HT1080 (cell line): ENCODE data around the gene GRM1. TPM values are rescaled to one million over a fixed set of nuclear protein-coding genes. Genes with fewer than 3 reads are reported as not detected.

Source experiments
- DNase-seq: peaks from one replicate; pipeline ENCODE4 v3.0.0-alpha.2; 2015; ENCODE audit warnings: low read depth
- total RNA-seq: library from RNA; depleted of rRNA; stranded (reverse); fragments of >200 nt; shearing (Covaris generic); gene quantifications from 2 replicates; pipeline ENCODE4 v1.2.3, GENCODE V29; 2014

Gene GRM1
- total RNA-seq, 1 experiment from 2014 or later = not detected

DNA sequence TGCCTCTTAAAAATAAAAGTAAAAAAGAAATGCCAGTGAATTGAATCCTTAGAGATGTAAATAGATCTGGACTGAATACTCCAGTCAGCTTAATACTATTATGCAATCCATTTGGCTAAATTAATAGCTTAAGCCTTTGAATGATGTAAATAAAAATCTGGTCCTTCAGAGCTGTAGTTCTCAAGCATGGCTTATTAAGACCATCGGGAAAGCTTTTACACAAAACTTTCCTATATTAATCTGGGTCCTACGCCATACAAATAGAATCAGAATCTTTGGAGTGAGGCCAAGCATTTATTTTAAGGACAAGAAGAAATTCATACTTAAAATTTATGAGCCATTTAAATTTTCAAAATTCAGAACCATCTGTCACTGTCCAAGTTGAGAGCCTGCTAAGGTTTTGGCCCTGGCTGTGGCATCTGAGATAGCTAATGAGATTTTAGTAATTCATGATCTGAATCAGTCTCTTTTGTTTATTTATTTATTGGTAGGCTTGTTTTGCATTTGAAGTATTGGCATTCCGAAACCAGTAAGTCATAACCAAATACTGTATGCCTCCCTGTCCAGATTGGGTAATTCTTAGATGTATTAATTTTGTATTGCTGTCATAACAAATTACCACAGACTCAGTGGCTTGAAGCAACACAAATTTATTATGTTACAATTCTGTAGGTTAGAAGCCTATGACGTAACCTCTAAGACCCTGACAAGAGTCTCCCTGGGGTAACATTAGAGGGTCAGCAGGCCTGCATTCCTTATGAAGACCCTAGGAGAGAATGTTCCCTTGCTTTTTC, 286.7 kb downstream of the GRM1 start:
- no peak for DNase-seq

DNA sequence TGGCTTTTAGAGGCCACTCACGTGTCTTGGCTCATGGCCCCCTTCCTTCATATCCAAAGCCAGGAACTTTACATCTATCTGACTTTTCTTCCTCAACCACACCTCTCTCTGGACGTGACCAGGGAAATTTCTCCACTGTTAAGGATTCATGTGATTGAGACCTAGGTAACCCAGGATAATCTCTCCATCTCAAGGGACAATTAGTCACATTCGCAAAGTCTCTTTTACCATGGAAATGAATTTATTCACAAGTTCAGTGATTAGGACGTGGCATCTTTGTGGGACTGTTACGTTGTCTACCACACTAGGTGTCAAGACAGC, 287.3 kb downstream of the GRM1 start:
- no peak for DNase-seq

- no peak for DNase-seq
Observed at GRCh38 chr6:146331013-146331412, 302.2 kb downstream of the GRM1 start.

- no peak for DNase-seq
Observed at GRCh38 chr6:146335336-146335735, 306.5 kb downstream of the GRM1 start.

DNA sequence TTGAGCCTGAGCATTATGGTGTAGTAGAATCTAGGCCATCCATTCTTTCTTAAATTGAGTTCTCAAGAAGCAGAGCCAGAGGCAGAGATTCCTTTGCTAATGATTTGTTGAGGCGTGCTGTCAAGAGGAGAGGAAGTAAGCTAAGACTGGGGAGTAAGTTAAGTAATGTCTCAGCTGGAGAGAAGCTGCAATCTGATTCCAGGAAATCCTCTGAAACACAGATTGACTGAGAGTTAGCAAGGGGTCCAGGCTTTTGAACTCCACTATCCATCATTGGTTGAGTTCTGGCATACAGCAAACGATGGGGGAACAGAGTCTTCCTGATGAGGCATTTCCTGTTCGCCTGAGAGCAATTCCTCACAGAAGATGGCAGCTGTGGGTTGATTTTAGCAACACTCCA, 307.3 kb downstream of the GRM1 start:
- peak; percentile 30 for DNase-seq

- DNase-seq = no peak
Observed at GRCh38 chr6:146337376-146337775, 308.5 kb downstream of the GRM1 start.

- DNase-seq = peak; percentile 40
Observed at GRCh38 chr6:146339716-146340115, 310.9 kb downstream of the GRM1 start.

DNA sequence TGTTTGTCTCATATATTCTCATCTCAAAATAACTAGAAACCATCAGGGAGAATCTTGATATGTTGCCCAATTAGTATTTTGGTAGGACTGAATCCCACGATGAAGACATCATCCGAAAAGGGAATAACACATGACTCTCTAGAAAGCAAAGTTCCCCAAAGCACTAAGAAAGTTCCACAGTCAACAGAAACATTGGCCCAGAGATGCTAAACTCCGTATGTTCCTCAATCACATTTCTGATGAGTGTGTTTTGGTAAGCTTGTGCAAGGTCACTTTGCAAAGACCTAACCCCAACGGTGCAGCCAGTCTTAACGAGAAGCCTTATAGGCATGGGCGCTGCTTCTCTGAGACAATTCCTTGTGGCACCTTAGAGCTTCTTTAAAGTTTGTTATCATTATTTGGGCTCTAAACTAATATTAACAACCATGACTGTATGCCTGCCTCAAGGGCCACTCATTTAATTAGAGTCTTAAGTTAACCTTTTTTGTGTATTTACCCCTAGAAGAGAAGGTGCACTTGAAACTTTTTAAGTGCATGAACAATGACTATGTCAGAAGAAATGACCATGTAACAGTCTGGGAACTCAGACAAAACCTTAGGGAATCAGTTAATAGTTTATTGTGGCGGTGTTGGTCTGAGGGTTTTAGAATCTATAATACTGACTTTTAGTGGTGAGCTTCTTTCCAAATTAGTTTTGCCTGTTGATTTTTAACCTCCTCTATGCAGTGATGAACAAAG, 312.8 kb downstream of the GRM1 start:
- no peak for DNase-seq

- no peak for DNase-seq
Observed at GRCh38 chr6:146345598-146345997, 316.7 kb downstream of the GRM1 start.

DNA sequence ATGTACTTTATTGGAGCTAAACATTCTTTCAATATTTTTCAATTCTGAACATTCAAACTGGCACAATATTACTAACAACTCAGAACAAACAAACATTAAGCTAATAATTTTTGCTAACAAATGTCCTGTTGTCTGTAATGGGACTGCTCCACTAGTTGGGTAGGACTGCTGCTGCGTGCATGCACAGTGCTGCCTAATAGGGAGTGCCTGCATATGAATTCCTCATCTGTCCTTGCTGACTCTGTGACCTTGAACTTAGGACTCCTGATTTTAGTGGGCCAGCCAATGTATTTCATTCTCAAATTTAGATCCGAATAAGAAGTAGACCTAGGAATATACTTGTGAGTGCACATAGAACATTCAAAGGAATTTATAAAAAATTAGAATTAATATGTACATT, 318.2 kb downstream of the GRM1 start:
- DNase-seq = no peak

DNA sequence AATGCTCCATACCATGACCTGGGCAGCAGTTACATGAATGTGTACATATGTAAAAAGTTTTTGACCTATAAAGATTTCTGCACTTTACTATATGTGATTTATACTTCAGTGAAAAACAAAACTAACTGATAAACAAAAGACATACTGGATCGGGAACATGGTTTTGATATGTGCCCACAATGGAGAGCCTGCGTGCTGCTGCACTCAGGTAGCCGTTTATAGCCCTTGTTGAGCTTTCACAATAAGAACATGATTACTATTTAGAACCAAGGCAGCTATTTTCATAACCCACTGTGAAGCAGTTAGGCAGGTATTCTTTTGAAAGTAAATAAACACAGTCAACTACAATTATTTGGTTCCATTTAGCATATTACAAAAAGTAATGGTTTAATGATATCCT, 318.8 kb downstream of the GRM1 start:
- no peak for DNase-seq

DNA sequence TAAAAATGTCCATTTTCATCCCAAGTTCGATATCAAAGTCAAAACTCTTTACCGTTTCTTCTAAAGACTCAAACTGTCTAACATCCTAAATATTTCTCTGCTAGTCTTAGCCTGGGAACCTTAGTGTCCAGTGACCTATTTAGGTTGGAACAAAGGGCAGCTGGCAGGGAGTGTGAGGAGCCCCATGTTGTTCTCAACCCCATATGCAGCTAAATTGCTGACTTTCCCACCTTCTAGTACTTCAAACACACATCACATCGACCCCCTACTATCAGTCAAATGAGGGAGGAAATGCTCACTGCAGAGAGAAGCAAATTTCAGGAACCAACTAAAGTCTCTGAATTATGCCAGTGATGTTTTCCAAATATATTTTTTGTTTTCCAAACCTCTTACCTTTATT, 322.2 kb downstream of the GRM1 start:
- DNase-seq = no peak

- no peak for DNase-seq
Observed at GRCh38 chr6:146352163-146352562, 323.3 kb downstream of the GRM1 start.

GRCh38 chr6:146354451-146354850, 325.6 kb downstream of the GRM1 start:
- DNase-seq = no peak

- peak; percentile 17 for DNase-seq
Observed at GRCh38 chr6:146355521-146356100, 326.7 kb downstream of the GRM1 start.

DNA sequence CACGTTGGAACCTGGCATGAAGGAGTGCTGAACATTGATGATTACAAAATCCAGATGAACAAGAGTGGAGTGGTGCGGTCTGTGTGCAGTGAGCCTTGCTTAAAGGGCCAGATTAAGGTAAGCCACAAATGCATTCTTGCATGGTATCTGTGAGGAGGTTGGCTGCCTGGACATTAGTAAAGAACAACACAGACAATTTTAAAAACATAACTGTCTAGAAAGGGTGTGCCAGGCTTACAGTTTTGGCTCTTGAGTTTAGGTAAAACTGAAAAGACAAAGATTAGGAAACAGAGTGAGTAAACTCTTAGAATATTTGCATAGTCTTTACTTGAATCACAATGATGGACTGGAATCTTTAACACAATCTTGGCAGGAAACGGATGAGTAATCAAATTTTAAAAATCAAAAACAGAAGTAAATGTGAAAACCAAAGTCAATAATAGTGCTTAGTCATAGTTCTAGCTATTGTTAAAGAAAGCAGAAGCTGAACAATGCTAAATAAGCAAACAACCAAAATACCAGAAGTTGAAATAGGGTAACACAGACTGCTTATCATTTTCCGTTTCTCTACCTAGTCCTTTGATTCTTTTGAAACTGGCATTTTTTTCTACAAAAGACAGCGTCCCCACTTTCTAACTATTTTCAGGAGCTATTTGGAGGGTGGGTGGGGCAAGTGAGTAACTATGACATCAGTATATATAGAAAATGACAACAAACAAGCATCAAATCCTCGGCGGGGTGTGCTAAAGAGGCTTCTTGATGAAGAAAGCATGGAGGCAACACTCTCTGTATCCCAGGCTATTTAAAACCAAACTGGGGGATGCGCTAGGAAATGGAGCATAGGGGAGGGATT, 328.9 kb downstream of the GRM1 start:
- DNase-seq = peak; percentile 84

DNA sequence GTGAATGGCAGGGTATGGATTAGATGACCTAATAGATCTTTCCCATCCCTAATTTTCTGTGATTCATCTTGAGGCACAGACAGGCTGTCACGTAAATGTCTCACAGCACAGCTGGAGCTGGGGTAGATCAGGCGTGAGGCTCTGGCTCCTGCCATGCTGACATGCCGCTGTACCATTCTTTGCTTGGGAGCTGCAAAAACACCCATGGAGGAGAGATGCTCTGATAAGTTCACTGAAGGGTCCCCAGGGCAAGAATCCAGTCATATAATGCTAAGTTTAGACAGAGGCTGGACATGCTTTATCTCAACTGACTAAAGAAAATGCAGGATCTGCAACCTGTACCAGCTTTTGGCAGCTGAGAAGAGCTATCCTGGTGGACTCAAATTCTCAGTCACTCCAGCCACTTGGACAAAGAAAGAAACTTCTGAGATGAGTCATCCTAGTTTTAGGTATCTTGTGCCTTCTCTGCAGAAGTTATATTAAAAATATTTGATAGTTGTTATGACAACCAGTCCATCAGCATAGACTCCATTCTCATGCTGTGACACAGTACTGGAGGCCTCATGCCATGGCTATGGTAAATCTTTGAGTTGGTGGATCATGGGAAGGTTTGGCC, 329.7 kb downstream of the GRM1 start:
- peak; percentile 66 for DNase-seq

DNA sequence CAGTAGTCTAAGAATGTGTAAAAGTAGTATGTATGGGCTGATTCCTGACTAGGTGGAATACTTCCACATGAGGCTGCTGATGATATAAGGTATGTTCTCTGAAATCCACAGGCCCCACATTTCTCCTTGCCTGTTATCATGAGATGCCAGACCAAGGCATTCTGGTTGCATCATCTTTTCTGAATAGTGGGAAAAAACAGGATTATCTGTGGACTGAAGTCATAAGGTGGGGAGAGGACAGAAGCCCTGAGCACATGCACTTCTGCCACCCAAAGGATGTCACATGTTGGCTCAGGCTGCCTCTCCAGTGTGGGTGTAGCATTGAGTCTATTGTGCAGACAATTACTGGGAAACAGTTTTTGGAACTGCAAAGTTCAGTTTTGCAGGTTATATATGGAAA, 330.3 kb downstream of the GRM1 start:
- no peak for DNase-seq

GRCh38 chr6:146361128-146361924, 332.5 kb downstream of the GRM1 start:
- DNase-seq = peak; percentile 45

GRCh38 chr6:146363838-146364607, 335.2 kb downstream of the GRM1 start:
- no peak for DNase-seq
